ENCODE data around the gene MGST3.

- TF ChIP-seq CTCF (IDR thresholded peaks at IDR 0.05 in 8 of 11, conservative IDR thresholded peaks at IDR 0.05 in 3 of 11) (no peak), POLR2A (IDR thresholded peaks at IDR 0.05) (no peak)
Observed at GRCh38 chr1:165641231-165641987, 10.4 kb downstream of the MGST3 start.

Measured in spleen (tissue), 7 donors.